ENCODE data around the gene SLC25A34. TPM values are rescaled to one million over a fixed set of nuclear protein-coding genes. Genes with fewer than 3 reads are reported as not detected.

SLC25A34 gene
- 10 to 100 TPM; 12.9 to 73.3 (median 36.2) TPM for total RNA-seq

DNA sequence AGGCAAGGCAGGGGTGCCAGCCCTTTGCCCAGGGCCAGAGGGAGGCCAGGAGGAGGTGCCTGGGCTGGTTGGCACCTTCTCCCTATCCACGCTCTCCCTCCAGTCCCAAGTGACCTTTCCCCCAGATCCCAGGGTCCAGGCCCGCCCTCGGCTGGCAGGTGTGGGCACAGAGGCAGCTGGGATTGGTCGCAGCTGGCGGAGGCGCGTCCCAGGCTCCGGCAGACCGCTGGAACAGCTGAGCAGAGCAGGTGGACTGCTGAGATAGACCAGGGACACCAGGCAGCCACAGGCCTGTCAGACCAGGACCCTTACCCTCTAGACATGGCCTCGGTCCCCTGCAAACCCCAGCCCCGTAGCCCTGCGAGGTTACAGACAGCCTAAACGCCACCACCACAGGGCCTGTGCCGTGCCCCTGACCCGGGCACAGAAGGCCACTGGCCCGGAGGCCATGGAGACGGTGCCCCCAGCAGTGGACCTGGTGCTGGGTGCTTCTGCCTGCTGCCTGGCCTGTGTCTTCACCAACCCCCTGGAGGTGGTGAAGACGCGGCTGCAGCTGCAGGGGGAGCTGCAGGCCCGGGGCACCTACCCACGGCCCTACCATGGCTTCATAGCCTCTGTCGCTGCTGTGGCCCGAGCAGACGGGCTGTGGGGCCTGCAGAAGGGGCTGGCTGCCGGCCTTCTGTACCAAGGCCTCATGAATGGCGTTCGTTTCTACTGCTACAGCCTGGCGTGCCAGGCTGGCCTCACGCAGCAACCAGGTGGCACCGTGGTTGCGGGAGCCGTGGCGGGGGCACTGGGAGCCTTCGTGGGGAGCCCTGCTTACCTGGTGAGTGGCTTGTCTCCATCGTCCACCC lies at the start of gene SLC25A34:
SLC25A34 (plus strand) TSS at position 221 of the 854 bp plus-strand sequence; CDS start at position 449, 228 bp downstream.
- H3K36me3 ChIP-seq = peaks cover 0 to 19% (median 6%) of the 10 kb centered on the region in 4 donors
- H3K4me3 ChIP-seq = peak within 1 kb of the TSS in 3 of 4 donors; percentile 15 to 40 (median 19)
- in situ Hi-C loops (cut with MboI; ENCODE audit: low pct_ligation_motif_present in 1 of 4, low pct_unique_long_range_greater_than_20kb in 1 of 4, low sequenced_read_pairs in 3 of 4) = no loop called here
- H3K27me3 ChIP-seq = no peaks in the 10 kb centered on the region
- peak within 1 kb of the TSS; percentile 86 to 96 (median 92) for H3K27ac ChIP-seq
- H3K9me3 ChIP-seq = no peaks in the 10 kb centered on the region
- TF ChIP-seq, protein P1, sequence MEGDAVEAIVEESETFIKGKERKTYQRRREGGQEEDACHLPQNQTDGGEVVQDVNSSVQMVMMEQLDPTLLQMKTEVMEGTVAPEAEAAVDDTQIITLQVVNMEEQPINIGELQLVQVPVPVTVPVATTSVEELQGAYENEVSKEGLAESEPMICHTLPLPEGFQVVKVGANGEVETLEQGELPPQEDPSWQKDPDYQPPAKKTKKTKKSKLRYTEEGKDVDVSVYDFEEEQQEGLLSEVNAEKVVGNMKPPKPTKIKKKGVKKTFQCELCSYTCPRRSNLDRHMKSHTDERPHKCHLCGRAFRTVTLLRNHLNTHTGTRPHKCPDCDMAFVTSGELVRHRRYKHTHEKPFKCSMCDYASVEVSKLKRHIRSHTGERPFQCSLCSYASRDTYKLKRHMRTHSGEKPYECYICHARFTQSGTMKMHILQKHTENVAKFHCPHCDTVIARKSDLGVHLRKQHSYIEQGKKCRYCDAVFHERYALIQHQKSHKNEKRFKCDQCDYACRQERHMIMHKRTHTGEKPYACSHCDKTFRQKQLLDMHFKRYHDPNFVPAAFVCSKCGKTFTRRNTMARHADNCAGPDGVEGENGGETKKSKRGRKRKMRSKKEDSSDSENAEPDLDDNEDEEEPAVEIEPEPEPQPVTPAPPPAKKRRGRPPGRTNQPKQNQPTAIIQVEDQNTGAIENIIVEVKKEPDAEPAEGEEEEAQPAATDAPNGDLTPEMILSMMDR (IDR thresholded peaks at IDR 0.05) = peak in 1 of 5 experiments; percentile 23
- peak; percentile 91 for TF ChIP-seq POLR2A (IDR thresholded peaks at IDR 0.05)
- TF ChIP-seq EP300 (IDR thresholded peaks at IDR 0.05; ENCODE audit: low read depth) = peak; percentile 53
- peak; percentile 91 to 97 (median 97) for TF ChIP-seq POLR2AphosphoS5 (IDR thresholded peaks at IDR 0.05)
- WGBS, 2 donors (ENCODE audit: low coverage in 1 of 2) = 46% methylated on average over 32 of the region's 35 CpGs; no CpG with 5 or more reads in 1 of the 2 donors
- peaks cover 11 to 48% (median 41%) of the 10 kb centered on the region in 4 donors for H3K4me1 ChIP-seq
- peak; percentile 93 for DNase-seq
- intact Hi-C loops (cut with DNase I; ENCODE audit: low total_unique reads) = no loop called here

GRCh38 chr1:15687446-15687845 lies 48.6 kb upstream of the SLC25A34 start:
- Histone ChIP-seq H3K4me1 (peaks cover 7 to 40% (median 23%) of the 10 kb centered on the region in 4 donors), H3K4me3 (no peak overlapping the region), H3K27me3 (no peaks in the 10 kb centered on the region), H3K9me3 (no peaks in the 10 kb centered on the region), H3K27ac (no peak overlapping the region), H3K36me3 (no peaks in the 10 kb centered on the region)
- intact Hi-C loops (cut with DNase I; ENCODE audit: low total_unique reads) (no loop called here), in situ Hi-C loops (cut with MboI; ENCODE audit: low pct_ligation_motif_present in 1 of 4, low pct_unique_long_range_greater_than_20kb in 1 of 4, low sequenced_read_pairs in 3 of 4) (no loop called here)
- 76% methylated on average over 2 of the region's 2 CpGs for WGBS, 2 donors (ENCODE audit: low coverage in 1 of 2)
- DNase-seq = no peak
- TF ChIP-seq POLR2A (IDR thresholded peaks at IDR 0.05) = no peak
- TF ChIP-seq, protein P1 (IDR thresholded peaks at IDR 0.05) = no peak
- no peak for TF ChIP-seq EP300 (IDR thresholded peaks at IDR 0.05; ENCODE audit: low read depth)
- no peak for TF ChIP-seq POLR2AphosphoS5 (IDR thresholded peaks at IDR 0.05)

DNA sequence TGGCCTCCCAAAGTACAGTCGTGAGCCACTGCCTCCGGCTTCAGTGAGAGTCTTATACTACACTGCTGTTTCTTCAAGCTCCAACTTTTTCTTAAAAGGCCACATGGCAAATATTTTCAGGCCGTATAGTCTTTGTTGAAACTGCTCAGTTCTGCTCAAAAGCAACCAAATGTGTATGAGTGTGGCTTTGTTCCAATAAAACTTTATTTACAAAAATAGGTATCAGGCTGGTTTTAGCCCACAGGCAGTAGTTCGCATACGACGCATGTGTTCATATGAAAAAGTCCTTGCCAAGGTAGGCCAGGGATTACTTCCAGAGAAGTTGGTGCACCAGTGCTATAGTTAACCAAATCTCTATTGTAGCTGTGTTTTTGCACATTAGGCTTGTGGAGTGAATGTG lies 45.7 kb upstream of the SLC25A34 start:
- in situ Hi-C loops (cut with MboI; ENCODE audit: low pct_ligation_motif_present in 1 of 4, low pct_unique_long_range_greater_than_20kb in 1 of 4, low sequenced_read_pairs in 3 of 4) (no loop called here), intact Hi-C loops (cut with DNase I; ENCODE audit: low total_unique reads) (no loop called here)
- H3K9me3 ChIP-seq = no peaks in the 10 kb centered on the region
- no peak for TF ChIP-seq EP300 (IDR thresholded peaks at IDR 0.05; ENCODE audit: low read depth)
- no peak for TF ChIP-seq POLR2A (IDR thresholded peaks at IDR 0.05)
- TF ChIP-seq POLR2AphosphoS5 (IDR thresholded peaks at IDR 0.05) = no peak
- TF ChIP-seq, protein P1 (IDR thresholded peaks at IDR 0.05) = no peak
- no peak overlapping the region for H3K27ac ChIP-seq
- H3K27me3 ChIP-seq = no peaks in the 10 kb centered on the region
- H3K4me1 ChIP-seq = peaks cover 4 to 27% (median 10%) of the 10 kb centered on the region in 4 donors
- H3K36me3 ChIP-seq = no peaks in the 10 kb centered on the region
- no peak overlapping the region for H3K4me3 ChIP-seq
- no peak for DNase-seq
- WGBS, 2 donors (ENCODE audit: low coverage in 1 of 2) = 96% methylated on average over 6 of the region's 6 CpGs; no CpG with 5 or more reads in 1 of the 2 donors

- intact Hi-C loops (cut with DNase I; ENCODE audit: low total_unique reads) (no loop called here), in situ Hi-C loops (cut with MboI; ENCODE audit: low pct_ligation_motif_present in 1 of 4, low pct_unique_long_range_greater_than_20kb in 1 of 4, low sequenced_read_pairs in 3 of 4) (no loop called here)
- DNase-seq = no peak
- no peak for TF ChIP-seq POLR2AphosphoS5 (IDR thresholded peaks at IDR 0.05)
- TF ChIP-seq, protein P1 (IDR thresholded peaks at IDR 0.05) = no peak
- no peak for TF ChIP-seq POLR2A (IDR thresholded peaks at IDR 0.05)
- TF ChIP-seq EP300 (IDR thresholded peaks at IDR 0.05; ENCODE audit: low read depth) = no peak
- no peak overlapping the region for H3K4me3 ChIP-seq
- H3K36me3 ChIP-seq = no peaks in the 10 kb centered on the region
- WGBS, 2 donors (ENCODE audit: low coverage in 1 of 2) = 67 to 73% methylated on average over 6 to 11 of the region's 11 CpGs
- no peak overlapping the region for H3K27ac ChIP-seq
- no peaks in the 10 kb centered on the region for H3K9me3 ChIP-seq
- no peaks in the 10 kb centered on the region for H3K27me3 ChIP-seq
- peaks cover 0 to 17% (median 2%) of the 10 kb centered on the region in 4 donors for H3K4me1 ChIP-seq
Observed at GRCh38 chr1:15691434-15692032, 44.5 kb upstream of the SLC25A34 start.
